Fibroblast of skin of right quadriceps (primary cell): ENCODE data around the gene NPEPPS.
A peak's percentile ranks its signal among the peaks of the same experiment; 100 is the strongest.
"Not testable (repeated sequence)": the region's sequence is repeated elsewhere in the genome, so short reads cannot be mapped to it uniquely, and the experiment has no call there.

Experiments
- DNase-seq: peaks from one replicate; pipeline ENCODE4 v3.0.0-alpha.2; 2013

The NPEPPS gene

DNA sequence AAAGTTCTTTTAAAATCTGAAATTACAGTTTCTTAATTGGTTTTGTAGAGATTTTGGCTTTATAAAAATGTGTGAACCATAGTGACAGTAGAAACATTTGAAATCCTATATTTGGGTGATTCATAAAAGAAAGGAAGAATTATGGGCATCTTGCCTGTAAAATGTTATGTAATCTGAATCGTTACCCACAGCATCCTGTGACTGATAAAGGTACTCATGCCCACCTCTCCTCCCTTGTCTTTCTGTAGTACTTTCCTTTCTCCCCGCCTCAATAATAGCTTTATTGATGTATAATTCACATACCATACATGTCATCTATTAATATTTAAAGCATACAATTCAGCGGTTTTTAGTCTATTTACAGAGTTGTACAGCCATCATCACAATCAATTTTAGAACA lies 36.4 kb downstream of the NPEPPS start:
- DNase-seq, result peak; percentile 2

- DNase-seq, result not testable (repeated sequence)
Observed at GRCh38 chr17:47572561-47572960, 41.7 kb downstream of the NPEPPS start.

- not testable (repeated sequence) for DNase-seq
Observed at GRCh38 chr17:47582416-47582815, 51.5 kb downstream of the NPEPPS start.

DNA sequence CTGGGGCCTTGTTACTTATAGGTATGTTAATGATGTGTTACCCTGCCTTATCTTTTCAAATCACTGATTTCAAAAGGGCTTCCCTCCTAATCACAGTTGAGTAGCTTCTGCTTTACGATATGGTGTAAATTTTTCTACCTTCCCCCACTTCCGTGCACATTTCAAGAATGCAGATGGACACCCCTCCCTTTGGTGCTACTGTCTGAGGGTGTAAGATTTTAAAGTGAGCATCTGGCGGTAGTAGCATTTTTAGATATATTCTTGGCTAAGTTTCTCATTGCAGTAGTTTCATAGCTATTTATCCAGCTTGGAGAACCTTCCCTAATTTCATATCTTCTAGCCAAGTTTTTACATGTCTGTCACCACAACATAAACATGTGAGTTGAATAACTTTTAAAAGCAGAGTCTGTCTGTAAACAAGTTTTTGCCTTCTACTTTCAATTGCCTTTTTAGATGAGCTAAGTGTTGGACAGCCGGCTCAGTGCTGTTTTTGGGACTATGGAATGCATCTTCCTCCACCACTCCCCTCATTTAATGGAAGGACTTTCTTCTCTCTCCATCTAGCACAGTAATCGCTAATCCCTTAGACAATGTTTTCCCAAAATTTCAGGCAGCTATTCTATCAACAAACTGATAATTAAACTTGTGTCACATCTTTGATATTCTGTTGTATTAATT lies 55.6 kb downstream of the NPEPPS start:
- not testable (repeated sequence) for DNase-seq

DNA sequence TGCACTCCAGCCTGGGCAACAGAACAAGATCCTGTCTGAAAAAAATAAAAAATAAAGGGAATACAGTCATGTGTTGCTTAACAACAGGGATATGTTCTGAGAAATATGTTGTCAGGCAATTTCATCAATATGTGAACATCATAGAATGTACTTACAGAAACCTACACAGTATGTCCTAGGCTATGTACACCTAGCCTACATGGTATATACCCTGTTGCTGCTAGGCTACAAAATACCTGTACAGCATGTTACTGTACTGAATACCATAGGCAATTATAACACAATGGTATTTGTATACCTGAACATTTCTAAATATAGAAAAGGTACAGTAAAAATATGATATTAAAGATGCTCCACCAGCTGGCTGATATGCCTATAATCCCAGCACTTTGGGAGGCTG lies 62.6 kb downstream of the NPEPPS start:
- not testable (repeated sequence) for DNase-seq

DNA sequence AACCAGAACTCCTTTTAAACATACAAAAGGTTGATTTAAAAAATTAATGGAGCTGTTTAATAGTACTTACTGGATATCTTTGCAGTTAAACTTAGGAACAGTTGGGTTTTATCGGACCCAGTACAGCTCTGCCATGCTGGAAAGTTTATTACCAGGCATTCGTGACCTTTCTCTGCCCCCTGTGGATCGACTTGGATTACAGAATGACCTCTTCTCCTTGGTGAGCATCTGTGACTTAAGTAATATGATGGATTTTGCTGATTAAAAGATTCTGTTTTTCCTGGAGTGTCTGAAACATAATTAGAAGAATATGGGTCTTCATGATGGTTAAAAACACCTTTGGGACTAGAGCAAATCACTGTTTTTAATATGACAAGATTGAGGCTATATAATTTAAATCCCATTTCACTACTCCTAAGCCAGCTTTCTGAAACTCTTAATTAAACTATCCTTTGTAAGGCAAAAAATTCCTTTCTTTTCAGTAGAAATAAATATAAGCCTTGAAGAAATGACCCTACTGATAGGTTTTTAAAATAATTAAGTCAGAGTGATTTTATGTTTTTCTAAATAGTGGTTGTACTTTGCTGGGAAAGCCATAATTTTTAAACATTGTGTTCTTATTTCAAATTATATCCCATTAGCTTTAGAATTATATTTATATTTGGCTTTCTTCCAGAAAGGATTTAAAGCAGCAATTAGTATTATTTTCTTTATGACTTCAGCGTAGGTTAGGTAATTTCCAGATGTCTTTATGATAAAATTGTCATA lies 73.1 kb downstream of the NPEPPS start:
- no peak for DNase-seq

GRCh38 chr17:47604598-47604927 lies 73.7 kb downstream of the NPEPPS start:
- peak; percentile 49 for DNase-seq

- peak; percentile 36 for DNase-seq
Observed at GRCh38 chr17:47605011-47605410, 74.1 kb downstream of the NPEPPS start.

DNA sequence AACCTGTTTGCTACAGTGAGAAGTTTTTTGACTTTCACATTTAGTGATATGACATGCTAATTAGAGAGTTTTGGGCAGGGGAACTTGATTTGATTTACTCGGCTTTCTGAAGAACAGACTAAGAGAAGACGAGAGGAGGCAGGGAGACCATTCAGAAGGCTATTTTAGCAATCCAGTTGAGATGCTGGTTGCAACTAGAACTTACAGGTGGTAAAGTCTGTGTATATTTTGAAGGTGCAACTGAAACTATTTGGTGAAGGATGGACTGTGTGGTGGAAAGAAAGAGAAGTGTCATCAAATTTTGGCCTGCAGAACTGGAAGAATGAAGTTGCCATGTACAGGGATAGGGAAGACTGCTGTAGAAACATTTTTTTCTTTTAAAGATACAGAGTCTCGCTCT lies 76.6 kb downstream of the NPEPPS start:
- no peak for DNase-seq

DNA sequence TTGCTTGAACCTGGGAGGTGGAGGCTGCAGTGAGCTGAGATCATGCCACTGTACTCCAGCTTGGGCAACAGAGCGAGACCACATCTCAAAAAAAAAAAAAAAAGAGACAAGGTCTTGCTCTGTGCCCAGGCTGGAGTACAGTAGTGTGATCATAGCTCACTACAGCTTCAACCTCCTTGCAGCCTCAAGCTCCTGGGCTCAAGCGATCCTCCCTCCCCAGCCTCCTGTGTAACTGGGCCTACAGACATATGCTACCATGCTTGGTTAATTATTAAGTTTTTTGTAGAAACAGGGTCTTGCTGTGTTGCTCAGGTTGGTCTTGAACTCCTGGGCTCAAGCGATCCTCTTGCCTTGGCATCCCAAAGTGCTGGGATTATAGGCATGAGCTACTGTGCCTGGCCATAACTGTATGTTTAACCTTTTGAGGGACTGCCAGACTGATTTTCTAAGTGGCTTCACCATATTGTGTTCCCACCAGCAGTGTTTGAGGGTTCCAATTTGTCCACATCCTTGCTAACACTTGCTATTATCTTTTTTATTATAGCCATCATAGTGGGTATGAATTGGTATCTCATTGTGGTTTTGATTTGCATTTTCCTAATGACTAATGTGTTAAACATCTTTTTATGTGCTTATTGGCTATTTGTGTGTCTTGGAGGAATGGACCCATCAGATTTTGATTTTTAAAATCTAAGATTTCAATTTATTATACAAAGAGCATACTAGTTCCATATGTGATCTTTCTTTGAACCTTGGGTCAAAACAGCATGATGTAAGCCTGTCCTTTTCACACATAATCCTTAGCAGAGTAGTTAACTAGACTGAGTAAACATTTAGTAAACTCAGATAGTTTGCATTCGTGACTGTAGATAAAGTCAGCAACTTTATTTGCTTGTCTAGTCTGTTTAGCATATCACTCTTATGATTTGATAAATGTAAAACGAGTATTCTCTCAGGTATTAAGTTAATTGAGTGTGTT lies 80.8 kb downstream of the NPEPPS start:
- DNase-seq, result peak; percentile 29

GRCh38 chr17:47615766-47616424 lies 85.0 kb downstream of the NPEPPS start:
- peak; percentile 56 for DNase-seq

DNA sequence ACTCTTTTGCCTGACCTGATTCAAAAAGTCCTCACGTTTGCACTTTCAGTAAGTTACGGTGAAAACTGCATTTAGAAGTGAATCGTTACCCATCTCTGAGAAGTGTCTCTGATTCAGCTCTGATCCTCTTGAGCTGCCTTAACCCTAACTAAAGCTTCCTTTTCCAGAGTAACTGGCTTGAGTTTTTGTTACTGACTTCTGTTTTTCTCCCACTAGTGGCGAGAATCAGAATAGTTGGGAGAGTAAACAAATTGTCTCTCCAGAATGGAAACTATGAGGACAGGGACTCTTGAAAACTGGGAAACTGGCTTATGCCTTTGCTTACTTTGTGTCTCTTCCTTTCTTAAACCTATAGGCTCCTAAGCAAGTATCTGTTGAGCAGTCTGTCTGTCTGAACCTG lies 87.5 kb downstream of the NPEPPS start:
- peak; percentile 7 for DNase-seq

DNA sequence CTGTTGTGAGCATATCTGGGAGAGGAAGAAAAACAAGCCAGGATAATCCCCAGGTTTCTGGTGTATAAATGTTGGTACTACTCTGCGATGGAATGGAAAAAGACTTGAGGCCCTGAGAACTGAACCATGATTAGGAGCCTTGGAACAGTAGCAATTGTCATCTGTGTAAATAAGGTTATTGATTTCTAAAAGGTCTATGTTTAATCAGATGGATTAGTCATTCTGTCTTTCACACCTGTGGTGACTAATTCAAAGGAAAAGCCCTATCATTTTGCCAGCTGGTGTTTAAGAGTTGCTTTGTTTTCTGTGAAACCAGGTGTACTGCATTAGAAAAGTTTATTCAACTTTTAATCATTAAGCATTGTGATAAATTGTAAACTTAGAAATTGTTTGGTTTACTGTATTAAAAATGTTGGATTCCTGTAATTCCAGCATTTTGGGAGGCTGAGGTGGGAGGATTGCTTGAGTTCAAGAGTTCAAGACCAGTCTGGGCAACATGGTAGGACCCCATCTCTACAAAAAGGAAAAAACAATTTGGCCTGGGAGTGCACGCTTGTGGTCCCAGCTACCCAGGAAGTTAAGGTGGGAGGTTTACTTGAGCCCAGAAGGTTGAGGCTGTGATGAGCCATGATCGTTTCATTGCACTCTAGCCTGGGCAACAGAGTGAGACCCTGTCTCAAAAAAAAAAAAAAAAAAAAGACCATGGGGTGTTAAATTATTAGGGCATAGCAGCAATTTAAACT lies 89.8 kb downstream of the NPEPPS start:
- DNase-seq, result no peak

- DNase-seq, result peak; percentile 93
Observed at GRCh38 chr17:47621293-47622179, 90.6 kb downstream of the NPEPPS start.

GRCh38 chr17:47622180-47622549 lies 91.3 kb downstream of the NPEPPS start:
- DNase-seq, result peak; percentile 18

DNA sequence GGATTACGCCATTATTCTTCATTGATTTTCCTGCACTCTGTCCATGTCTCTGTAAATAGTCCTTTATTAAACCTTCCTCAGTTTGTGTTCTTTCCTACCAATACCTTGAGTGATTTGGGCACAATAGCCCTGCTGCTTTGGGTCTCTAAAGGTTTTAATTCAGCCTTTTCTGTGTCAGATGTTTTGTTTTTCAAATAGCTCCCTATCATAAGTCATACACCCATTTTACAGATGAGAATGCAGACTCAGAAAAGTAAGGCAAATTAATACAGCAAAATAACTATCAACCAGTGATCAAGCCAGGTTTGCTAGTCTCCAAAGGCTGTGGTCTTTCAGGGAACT lies 93.8 kb downstream of the NPEPPS start:
- no peak for DNase-seq

- no peak for DNase-seq
Observed at GRCh38 chr17:47628014-47628566, 97.2 kb downstream of the NPEPPS start.

- no peak for DNase-seq
Observed at GRCh38 chr17:47629826-47630225, 98.9 kb downstream of the NPEPPS start.

- DNase-seq, result no peak
Observed at GRCh38 chr17:47630614-47631013, 99.7 kb downstream of the NPEPPS start.

DNA sequence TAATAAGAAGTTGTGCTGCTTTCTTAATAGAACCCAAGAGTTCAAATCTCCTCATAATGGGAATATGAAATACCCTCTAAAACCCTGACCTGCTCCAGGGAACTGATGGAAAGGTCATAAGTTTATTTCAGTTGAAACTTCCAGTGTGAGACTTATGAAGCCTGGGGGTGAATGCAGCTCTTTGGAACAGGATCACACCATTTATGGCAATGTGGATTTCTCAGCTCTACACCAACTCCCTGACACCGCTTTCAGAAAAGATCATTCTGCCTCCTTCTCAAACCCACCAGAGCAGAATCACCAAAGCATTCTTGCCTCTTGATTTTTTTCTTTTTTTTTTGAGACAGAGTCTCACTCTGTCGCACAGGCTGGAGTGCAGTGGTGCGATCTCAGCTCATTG lies 102.1 kb downstream of the NPEPPS start:
- no peak for DNase-seq

DNA sequence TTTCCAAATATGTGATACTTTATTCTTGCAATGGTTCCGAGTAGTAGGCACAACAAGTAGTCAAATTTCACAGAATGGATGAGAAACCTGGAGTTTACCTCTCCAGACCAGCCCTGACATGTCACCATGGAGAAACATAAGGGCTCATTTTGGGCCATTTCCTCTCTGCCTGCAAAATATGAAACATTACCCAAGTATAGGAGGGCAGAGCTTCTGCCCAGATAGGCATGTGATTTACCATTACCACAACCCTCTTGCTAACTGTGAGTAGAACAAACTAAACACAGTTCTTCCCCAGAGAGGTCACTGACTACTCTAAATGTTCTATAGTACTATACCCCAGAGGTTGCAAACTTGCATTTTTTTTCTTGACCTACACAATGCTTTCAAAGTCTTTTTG lies 103.1 kb downstream of the NPEPPS start:
- DNase-seq, result no peak
